Measurements from ENCODE around the gene GHSR.

The GHSR gene

GRCh38 chr3:172415323-172415722 is 32.9 kb downstream of the GHSR start:
- DNase-seq = no peak

- DNase-seq = no peak
Measured at GRCh38 chr3:172411478-172411947, 36.7 kb downstream of the GHSR start.

- no peak for DNase-seq
Measured at GRCh38 chr3:172410702-172411477, 37.4 kb downstream of the GHSR start.

DNA sequence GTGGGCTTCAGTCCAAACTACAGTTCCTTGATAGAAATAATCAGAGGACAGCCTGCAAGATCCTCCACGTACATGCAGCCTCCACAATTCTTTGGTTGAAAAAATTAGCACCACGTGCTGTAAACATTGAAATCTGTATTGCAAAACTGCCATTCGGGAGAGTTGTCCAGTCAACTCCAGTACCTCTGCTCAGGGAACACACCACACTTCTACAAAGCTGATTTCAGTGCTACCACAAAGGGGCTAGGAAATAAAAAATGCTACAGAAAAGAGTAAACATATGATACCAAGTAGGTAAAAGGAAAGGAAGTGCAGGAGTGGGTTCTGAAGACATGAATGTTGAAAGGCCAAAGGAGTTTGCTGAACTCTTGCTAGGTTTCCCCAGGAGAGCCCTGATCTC is 40.4 kb downstream of the GHSR start:
- no peak for DNase-seq

DNA sequence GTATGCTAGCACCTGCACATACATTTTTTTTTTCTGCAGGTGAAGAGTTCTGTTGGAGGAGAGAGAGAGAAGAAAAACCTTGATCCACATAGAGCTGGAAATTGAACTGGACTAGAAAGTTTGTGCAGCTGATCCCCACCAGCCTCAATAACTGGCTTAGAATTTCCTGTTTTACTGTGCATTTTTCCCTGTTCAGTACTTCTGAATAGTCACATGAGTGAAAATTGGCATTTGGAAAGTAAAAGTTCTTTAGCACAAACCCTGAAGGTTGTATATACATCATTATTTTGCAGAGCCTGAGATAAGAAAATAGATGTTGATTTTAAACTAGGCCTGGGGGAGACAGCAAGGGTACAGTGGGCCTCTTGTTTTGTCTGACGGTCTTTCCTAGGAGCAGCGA is 42.3 kb downstream of the GHSR start:
- DNase-seq = no peak

GRCh38 chr3:172404237-172404962 is 43.9 kb downstream of the GHSR start:
- DNase-seq = no peak

DNA sequence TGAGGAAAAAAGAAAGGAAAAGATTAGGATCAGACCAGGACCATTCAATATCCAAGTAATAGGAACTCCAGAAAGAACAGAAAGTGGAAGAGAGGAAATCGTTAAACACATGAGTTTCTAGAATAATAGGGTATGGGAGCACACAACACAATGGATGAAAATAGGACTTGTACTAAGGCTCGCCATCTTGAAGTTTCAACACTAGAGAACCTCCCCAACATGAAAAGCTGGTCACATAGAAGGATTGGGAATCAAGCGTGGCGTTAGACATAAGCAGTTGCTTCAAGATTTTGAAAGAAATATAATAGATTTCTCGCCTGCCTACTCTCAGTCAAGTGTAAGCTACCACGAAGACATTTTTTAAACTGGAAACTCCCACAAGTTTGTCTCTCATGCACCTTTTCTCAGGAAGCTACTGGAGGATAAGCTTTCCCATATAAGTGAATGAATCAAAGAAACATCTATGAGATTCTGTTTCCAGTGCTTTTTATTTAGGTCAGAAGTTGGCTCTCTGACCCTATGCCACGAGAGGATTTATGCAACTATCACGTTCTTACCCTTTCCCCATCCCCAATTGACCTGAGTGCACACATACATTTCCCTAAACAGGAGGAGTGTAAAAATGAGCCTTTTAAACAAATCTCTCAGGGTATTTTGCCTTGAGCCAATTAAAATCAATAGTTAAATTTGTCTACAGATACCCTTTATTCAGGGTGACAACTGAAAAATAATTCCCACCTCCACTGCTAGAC is 45.2 kb downstream of the GHSR start:
- DNase-seq = no peak

DNA sequence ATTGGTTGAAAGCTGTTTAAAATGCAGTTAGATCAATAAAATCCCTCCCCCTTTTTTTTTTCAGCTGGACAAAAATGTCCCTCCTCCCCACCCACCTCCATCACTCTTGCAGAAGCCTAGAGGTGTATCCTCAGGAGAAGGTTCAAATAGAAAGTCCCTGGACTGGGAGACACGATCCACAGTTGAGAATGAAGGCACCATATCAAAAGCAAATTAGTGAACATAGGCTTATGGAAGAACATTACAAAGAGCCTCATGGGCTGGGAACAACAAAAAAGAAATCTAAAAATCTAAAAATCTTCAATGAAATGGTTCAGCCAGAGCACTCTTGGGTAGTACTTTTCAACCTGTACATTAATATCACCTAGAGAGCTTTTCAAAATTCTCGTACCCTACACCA is 46.2 kb downstream of the GHSR start:
- no peak for DNase-seq

DNA sequence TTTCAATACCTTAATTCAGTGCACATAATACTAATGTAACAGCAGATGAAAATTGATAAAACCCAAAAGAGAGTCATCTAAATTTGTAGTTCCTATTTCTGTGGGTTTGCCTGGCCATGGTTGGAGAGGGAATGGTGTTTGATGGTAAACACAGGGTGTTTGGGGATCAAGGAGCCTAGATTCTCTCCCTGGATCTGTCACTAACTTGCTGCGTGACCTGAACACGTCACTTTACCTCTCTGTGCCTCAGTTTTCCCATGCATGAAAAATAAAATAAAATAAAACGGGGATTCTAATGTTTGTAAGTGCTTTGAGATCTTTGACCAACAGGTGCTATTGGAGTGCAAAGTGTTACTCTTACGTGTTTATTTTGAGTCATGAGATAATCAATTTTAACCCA is 49.8 kb downstream of the GHSR start:
- no peak for DNase-seq

DNA sequence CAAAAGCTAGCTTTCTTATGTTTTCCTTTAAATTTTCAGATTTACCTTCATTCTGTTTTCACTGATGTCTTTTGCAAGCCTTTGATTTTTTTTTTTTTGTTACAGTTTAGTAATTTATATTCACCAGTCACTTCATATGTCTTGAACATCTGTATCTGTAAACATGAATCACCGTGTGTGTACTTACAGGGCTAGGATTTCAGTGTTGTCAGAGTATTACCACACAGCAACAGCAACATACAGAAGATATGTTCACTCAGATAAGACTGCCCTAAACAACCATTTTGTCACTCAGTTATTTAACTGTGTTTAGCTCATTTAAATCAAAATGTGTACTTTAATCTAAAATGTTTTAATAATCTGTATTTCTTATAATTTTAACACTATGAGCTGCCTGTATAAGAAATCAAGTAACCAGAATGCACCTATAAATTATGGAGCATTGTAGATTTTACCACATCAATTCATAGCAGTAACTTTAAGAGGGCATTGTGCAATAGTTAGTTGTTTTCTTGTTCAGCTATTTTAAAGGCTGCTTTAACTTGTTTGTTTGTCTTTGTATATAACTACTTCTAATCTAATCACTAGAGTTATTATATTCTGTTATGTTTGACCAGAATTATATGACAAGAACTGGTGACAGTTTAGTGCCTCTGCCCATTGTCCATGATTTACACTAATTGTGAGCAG is 50.4 kb downstream of the GHSR start:
- DNase-seq = no peak

- DNase-seq = no peak
Measured at GRCh38 chr3:172396400-172396799, 51.9 kb downstream of the GHSR start.

DNA sequence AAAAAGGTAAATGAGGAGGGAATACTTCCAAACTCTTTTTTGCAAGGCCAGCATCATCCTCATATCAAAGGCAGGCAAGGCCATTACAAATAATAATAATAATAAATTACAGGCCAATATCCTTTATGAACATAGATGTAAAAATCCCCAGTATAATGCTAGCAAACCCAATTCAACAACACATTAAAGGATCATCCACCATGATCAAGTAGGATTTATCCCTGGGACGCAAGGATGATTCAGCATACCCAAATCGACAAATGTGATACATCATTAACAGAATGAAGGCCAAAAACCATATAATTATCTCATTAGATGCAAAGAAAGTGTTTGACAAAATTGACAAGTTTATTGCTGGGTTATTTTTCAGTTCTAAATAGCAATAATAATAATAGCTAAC is 53.6 kb downstream of the GHSR start:
- no peak for DNase-seq

All from 8988T (cell line).